ENCODE measurements around the gene ZNF750. TPM values are rescaled to one million over a fixed set of nuclear protein-coding genes. Genes with fewer than 3 reads are reported as not detected.

ZNF750 gene
- polyA plus RNA-seq, 1 experiment = not detected

GRCh38 chr17:82783498-82783897 lies 56.3 kb downstream of the ZNF750 start:
- TF ChIP-seq CTCF (IDR thresholded peaks at IDR 0.05; ENCODE audit: insufficient read depth, low read depth, low read length) = no peak
- POLR2A ChIA-PET = no interaction called here
- CTCF ChIA-PET = no interaction called here

GRCh38 chr17:82782657-82783207 lies 57.1 kb downstream of the ZNF750 start:
- Histone ChIP-seq H3K4me3 (ENCODE audit: low read depth, low read length) (no peak overlapping the region), H3K36me3 (ENCODE audit: control insufficient read depth, insufficient read depth, low read length) (peaks cover 6% of the 10 kb centered on the region), H3K27me3 (ENCODE audit: control insufficient read depth, insufficient read depth, low read length) (no peaks in the 10 kb centered on the region)
- CTCF ChIA-PET = interaction anchor here (0.9 to 1.9 kb wide), 4 partner anchors 11 to 315 kb away, joined by 3 to 11 read pairs (median 5); no protein-coding TSS in a partner anchor
- TF ChIP-seq CTCF (IDR thresholded peaks at IDR 0.05; ENCODE audit: insufficient read depth, low read depth, low read length) = no peak
- no peak for DNase-seq (ENCODE audit: low read depth)
- POLR2A ChIA-PET = no interaction called here

More at GRCh38 chr17:82783498-82783897, 56.3 kb downstream of the ZNF750 start:
- no peak for DNase-seq (ENCODE audit: low read depth)
- Histone ChIP-seq H3K36me3 (ENCODE audit: control insufficient read depth, insufficient read depth, low read length) (peaks cover 6% of the 10 kb centered on the region), H3K4me3 (ENCODE audit: low read depth, low read length) (no peak overlapping the region), H3K27me3 (ENCODE audit: control insufficient read depth, insufficient read depth, low read length) (no peaks in the 10 kb centered on the region)

GRCh38 chr17:82781894-82782274 lies 57.9 kb downstream of the ZNF750 start:
- Histone ChIP-seq H3K36me3 (ENCODE audit: control insufficient read depth, insufficient read depth, low read length) (peaks cover 6% of the 10 kb centered on the region; the same call in 1 of the 2 replicates), H3K27me3 (ENCODE audit: control insufficient read depth, insufficient read depth, low read length) (no peaks in the 10 kb centered on the region), H3K4me3 (ENCODE audit: low read depth, low read length) (no peak overlapping the region)
- DNase-seq (ENCODE audit: low read depth) = no peak
- ChIA-PET CTCF (interaction anchor here (0.5 to 2.8 kb wide), 40 partner anchors 8 to 425 kb away, joined by 3 to 32 read pairs (median 4); no protein-coding TSS in a partner anchor), POLR2A (no interaction called here)
- TF ChIP-seq CTCF (IDR thresholded peaks at IDR 0.05; ENCODE audit: insufficient read depth, low read depth, low read length) = peak; percentile 99

GRCh38 chr17:82780971-82781893 lies 58.6 kb downstream of the ZNF750 start:
- TF ChIP-seq CTCF (IDR thresholded peaks at IDR 0.05; ENCODE audit: insufficient read depth, low read depth, low read length) = no peak
- DNase-seq (ENCODE audit: low read depth) = no peak
- POLR2A ChIA-PET = no interaction called here
- CTCF ChIA-PET = interaction anchor here (0.6 to 2.8 kb wide), 38 partner anchors 8 to 425 kb away, joined by 3 to 32 read pairs (median 4); partner anchors contain the start of gene ZNF750
- Histone ChIP-seq H3K36me3 (ENCODE audit: control insufficient read depth, insufficient read depth, low read length) (peaks cover 8% of the 10 kb centered on the region; the same call in 1 of the 2 replicates), H3K4me3 (ENCODE audit: low read depth, low read length) (no peak overlapping the region), H3K27me3 (ENCODE audit: control insufficient read depth, insufficient read depth, low read length) (no peaks in the 10 kb centered on the region)

- Histone ChIP-seq H3K27me3 (ENCODE audit: control insufficient read depth, insufficient read depth, low read length) (no peaks in the 10 kb centered on the region), H3K4me3 (ENCODE audit: low read depth, low read length) (no peak overlapping the region), H3K36me3 (ENCODE audit: control insufficient read depth, insufficient read depth, low read length) (peaks cover 8% of the 10 kb centered on the region; the same call in 1 of the 2 replicates)
- POLR2A ChIA-PET = no interaction called here
- CTCF ChIA-PET = interaction anchor here (0.6 to 2.8 kb wide), 8 partner anchors 17 to 287 kb away, joined by 3 to 32 read pairs (median 4); partner anchors contain the start of gene ZNF750
- no peak for DNase-seq (ENCODE audit: low read depth)
- TF ChIP-seq CTCF (IDR thresholded peaks at IDR 0.05; ENCODE audit: insufficient read depth, low read depth, low read length) = no peak
Observed at GRCh38 chr17:82780195-82780594, 59.6 kb downstream of the ZNF750 start.

Data from BJ (cell line).